Liver (tissue), 9 donors: ENCODE data around the gene TBC1D4. TPM values are rescaled to one million over a fixed set of nuclear protein-coding genes. Genes with fewer than 3 reads are reported as not detected.

Experiments used
- DNase-seq: peaks from one replicate; pipeline ENCODE4 v3.0.0-alpha.2; 2017; ENCODE audit warnings: low spot score
- H3K27ac ChIP-seq, 2 donors: one replicate each; pipeline ENCODE4 v1.7.0; 2013; ENCODE audit warnings: inconsistent platforms in 2 of 2, low read length in 2 of 2, control low read depth in 1 of 2, low read depth in 1 of 2, mild to moderate bottlenecking in 1 of 2
- H3K27me3 ChIP-seq, 4 donors: one replicate each; pipeline versions ENCODE4 v1.6.1 to v1.7.0; 2013; ENCODE audit warnings: low read length in 3 of 4, inconsistent platforms in 1 of 4, mild to moderate bottlenecking in 1 of 4, moderate library complexity in 1 of 4; ENCODE audit not compliant: control insufficient read depth in 4 of 4, insufficient read depth in 4 of 4
- H3K36me3 ChIP-seq, 4 donors: one replicate each; pipeline versions ENCODE4 v1.6.1 to v1.7.0; 2013; ENCODE audit warnings: low read length in 3 of 4, mild to moderate bottlenecking in 3 of 4, low read depth in 1 of 4, moderate library complexity in 1 of 4; ENCODE audit not compliant: control insufficient read depth in 4 of 4, insufficient read depth in 3 of 4
- H3K4me1 ChIP-seq, 4 donors: one replicate each; pipeline versions ENCODE4 v1.6.1 to v1.7.0; 2013; ENCODE audit warnings: low read length in 3 of 4, mild to moderate bottlenecking in 3 of 4, moderate library complexity in 1 of 4; ENCODE audit not compliant: control insufficient read depth in 4 of 4, insufficient read depth in 4 of 4
- H3K4me3 ChIP-seq, 3 donors: one replicate each; pipeline versions ENCODE4 v1.6.1 to v1.7.0; 2013; ENCODE audit warnings: low read length in 3 of 3, control low read depth in 1 of 3, low read depth in 1 of 3, mild to moderate bottlenecking in 1 of 3
- H3K9ac ChIP-seq, 2 donors: one replicate each; pipeline ENCODE4 v1.7.0; 2013; ENCODE audit warnings: low read length in 2 of 2, mild to moderate bottlenecking in 2 of 2, moderate library complexity in 2 of 2, control low read depth in 1 of 2, low read depth in 1 of 2
- H3K9me3 ChIP-seq, 4 donors: one replicate each; pipeline versions ENCODE4 v1.6.1 to v1.7.0; 2013; ENCODE audit warnings: low read length in 3 of 4; ENCODE audit not compliant: control insufficient read depth in 4 of 4
- ATF3 ChIP-seq: IDR thresholded peaks from 2 replicates; pipeline ENCODE4 v1.6.1; 2016; ENCODE audit warnings: antibody characterized with exemption
- CTCF ChIP-seq: fragments of 150-350 bp; IDR thresholded peaks from 2 replicates; pipeline ENCODE4 v1.5.1; 2017; ENCODE audit warnings: improper control_type of control experiment, low read depth, low read length; ENCODE audit not compliant: missing input control
- GABPA ChIP-seq, 2 donors: IDR thresholded peaks in 1 of 2; conservative IDR thresholded peaks in 1 of 2; 2 replicates each; pipeline ENCODE4 v1.6.1; 2016; ENCODE audit warnings: antibody characterized with exemption in 2 of 2, mild to moderate bottlenecking in 1 of 2, moderate library complexity in 1 of 2
- HNF4A ChIP-seq, 2 donors: conservative IDR thresholded peaks; 2 replicates each; pipeline ENCODE4 v1.6.1; 2016; ENCODE audit warnings: antibody characterized with exemption in 2 of 2, mild to moderate bottlenecking in 2 of 2
- HNF4G ChIP-seq: IDR thresholded peaks from 2 replicates; pipeline ENCODE4 v1.6.1; 2016; ENCODE audit warnings: antibody characterized with exemption
- JUND ChIP-seq, 2 donors: IDR thresholded peaks; 2 replicates each; pipeline ENCODE4 v1.6.1; 2016; ENCODE audit warnings: antibody characterized with exemption in 2 of 2
- NR2F2 ChIP-seq: IDR thresholded peaks from 2 replicates; pipeline ENCODE4 v1.6.1; 2016; ENCODE audit warnings: antibody characterized with exemption
- REST ChIP-seq: IDR thresholded peaks from 2 replicates; pipeline ENCODE4 v1.6.1; 2016; ENCODE audit warnings: antibody characterized with exemption, mild to moderate bottlenecking
- SP1 ChIP-seq: IDR thresholded peaks from 2 replicates; pipeline ENCODE4 v1.6.1; 2018; ENCODE audit warnings: antibody characterized with exemption, mild to moderate bottlenecking
- TAF1 ChIP-seq: conservative IDR thresholded peaks from 2 replicates; pipeline ENCODE4 v1.6.1; 2016; ENCODE audit warnings: antibody characterized with exemption, mild to moderate bottlenecking
- YY1 ChIP-seq: IDR thresholded peaks from 2 replicates; pipeline ENCODE4 v1.6.1; 2016; ENCODE audit warnings: antibody characterized with exemption, mild to moderate bottlenecking
- ZBTB33 ChIP-seq: IDR thresholded peaks from 2 replicates; pipeline ENCODE4 v1.6.1; 2016; ENCODE audit warnings: antibody characterized with exemption
- WGBS: extraction: QIAGEN DNeasy Blood & Tissue Kit; methylation state at CpG from one replicate; pipeline ENCODE4 v1.1.7; 2013; 5-methylcytosine and 5-hydroxymethylcytosine counted together
- polyA plus RNA-seq, 2 donors: library from polyadenylated mRNA; stranded (reverse) in 1 of 2; unstranded in 1 of 2; fragments of 200-250 nt in 1 of 2; fragments of >200 nt in 1 of 2; fragmentation: Nextera tagmentation in 1 of 2; extraction: Ambion mirVana in 1 of 2; gene quantifications; one replicate each; pipeline versions ENCODE4 v1.2.1 to v1.2.3, GENCODE V29; 2013 to 2015
- total RNA-seq, 2 donors: library from RNA; depleted of rRNA; stranded (reverse); fragments of >200 nt; gene quantifications; one replicate each; pipeline ENCODE4 v1.2.3, GENCODE V29; 2014
- donor health status: healthy.
- donor health status: healthy.
- donor health status: healthy.
- donor health status: healthy.
- donor health status: healthy.

Gene TBC1D4
- total and polyA plus RNA-seq, 4 donors = 2.3 to 11.1 (median 6.5) TPM

- TF ChIP-seq GABPA (IDR thresholded peaks at IDR 0.05 in 1 of 2, conservative IDR thresholded peaks at IDR 0.05 in 1 of 2) (no peak), HNF4G (no peak), REST (no peak), SP1 (no peak)
These were observed 181.8 kb downstream of the TBC1D4 start (continued) for GRCh38 chr13:75299913-75300862.

- Histone ChIP-seq H3K27ac (no peak overlapping the region), H3K4me1 (peaks cover 3 to 15% (median 7%) of the 10 kb centered on the region in 4 donors), H3K27me3 (no peaks in the 10 kb centered on the region), H3K4me3 (no peak overlapping the region), H3K9ac (no peak overlapping the region), H3K36me3 (no peaks in the 10 kb centered on the region), H3K9me3 (no peaks in the 10 kb centered on the region)
- 93% methylated on average over 5 of the region's 5 CpGs for WGBS
- no peak for DNase-seq
- TF ChIP-seq ATF3 = no peak
- no peak for TF ChIP-seq CTCF
- TF ChIP-seq ZBTB33 = no peak
- no peak for TF ChIP-seq HNF4A (conservative IDR thresholded peaks at IDR 0.05)
- no peak for TF ChIP-seq YY1
- no peak for TF ChIP-seq SP1
- no peak for TF ChIP-seq HNF4G
These were observed 182.7 kb downstream of the TBC1D4 start for GRCh38 chr13:75299246-75299645.

- H3K27ac ChIP-seq = no peak overlapping the region
- no peaks in the 10 kb centered on the region for H3K4me1 ChIP-seq
- peaks cover 0 to 2% (median 0%) of the 10 kb centered on the region in 4 donors for H3K36me3 ChIP-seq
- WGBS = 32% methylated on average over 1 of the region's 1 CpG
- no peak for DNase-seq
- TF ChIP-seq NR2F2 (no peak), HNF4A (conservative IDR thresholded peaks at IDR 0.05) (no peak), HNF4G (no peak), JUND (IDR thresholded peaks at IDR 0.05) (no peak), CTCF (no peak), ZBTB33 (no peak), TAF1 (no peak), ATF3 (no peak)
- H3K27me3 ChIP-seq = no peaks in the 10 kb centered on the region
- no peak overlapping the region for H3K9ac ChIP-seq
- H3K4me3 ChIP-seq = no peak overlapping the region
- H3K9me3 ChIP-seq = no peaks in the 10 kb centered on the region
These were observed 185.3 kb downstream of the TBC1D4 start for GRCh38 chr13:75296641-75297040.
